Transverse colon (tissue), 3 donors: ENCODE measurements around the gene SEL1L3.

ENCODE experiments used
- POLR2A ChIP-seq: fragments of 450-650 bp; IDR thresholded peaks from one replicate; pipeline ENCODE4 v1.6.1; 2016; ENCODE audit warnings: antibody characterized with exemption, mild to moderate bottlenecking, moderate library complexity
- TF ChIP-seq, protein P1 (sequence below), 5 experiments: fragments of 200-600 bp in 3 of 5; fragments of 450-650 bp in 2 of 5; sonication (generic) in 3 of 5; IDR thresholded peaks; 1 replicate in 2 of 5; 2 replicates in 3 of 5; pipeline ENCODE4 v1.5.1; 2016 to 2017; ENCODE audit warnings: antibody characterized with exemption in 5 of 5, inconsistent platforms in 3 of 5, mild to moderate bottlenecking in 2 of 5, moderate library complexity in 1 of 5

DNA sequence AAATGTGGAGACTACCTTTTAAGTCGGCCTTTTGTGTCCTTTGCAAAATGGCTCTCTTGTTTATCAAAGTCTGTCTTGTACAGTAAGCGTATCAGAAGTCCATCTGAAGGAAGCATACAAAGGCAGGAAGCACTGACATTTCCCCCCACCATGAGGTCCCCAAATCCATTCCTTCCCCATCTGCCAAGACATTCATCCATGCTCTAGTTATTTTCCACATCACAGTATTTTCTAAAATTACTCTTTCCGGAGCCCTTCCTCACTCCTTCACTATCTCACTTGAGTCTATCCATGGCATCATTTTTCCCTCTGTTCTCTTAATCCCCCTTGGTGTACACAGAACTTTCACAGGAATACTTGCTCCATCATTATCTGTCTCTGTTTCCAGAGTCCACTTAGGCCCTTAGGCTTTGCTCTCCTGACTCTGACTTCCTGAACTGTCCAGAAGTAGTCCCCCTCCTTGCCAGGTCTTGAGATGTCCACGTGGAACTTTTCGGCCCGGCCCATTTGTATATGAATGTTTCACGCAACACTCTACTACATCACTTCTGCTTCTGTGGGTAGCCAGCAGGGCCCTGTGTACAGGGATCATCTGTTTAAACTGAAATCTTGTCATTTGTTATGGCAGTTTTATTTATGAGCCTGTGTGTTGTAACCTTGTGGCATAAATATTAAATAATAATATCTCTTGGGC lies 2.1 kb downstream of the SEL1L3 start:
- TF ChIP-seq, protein P1, sequence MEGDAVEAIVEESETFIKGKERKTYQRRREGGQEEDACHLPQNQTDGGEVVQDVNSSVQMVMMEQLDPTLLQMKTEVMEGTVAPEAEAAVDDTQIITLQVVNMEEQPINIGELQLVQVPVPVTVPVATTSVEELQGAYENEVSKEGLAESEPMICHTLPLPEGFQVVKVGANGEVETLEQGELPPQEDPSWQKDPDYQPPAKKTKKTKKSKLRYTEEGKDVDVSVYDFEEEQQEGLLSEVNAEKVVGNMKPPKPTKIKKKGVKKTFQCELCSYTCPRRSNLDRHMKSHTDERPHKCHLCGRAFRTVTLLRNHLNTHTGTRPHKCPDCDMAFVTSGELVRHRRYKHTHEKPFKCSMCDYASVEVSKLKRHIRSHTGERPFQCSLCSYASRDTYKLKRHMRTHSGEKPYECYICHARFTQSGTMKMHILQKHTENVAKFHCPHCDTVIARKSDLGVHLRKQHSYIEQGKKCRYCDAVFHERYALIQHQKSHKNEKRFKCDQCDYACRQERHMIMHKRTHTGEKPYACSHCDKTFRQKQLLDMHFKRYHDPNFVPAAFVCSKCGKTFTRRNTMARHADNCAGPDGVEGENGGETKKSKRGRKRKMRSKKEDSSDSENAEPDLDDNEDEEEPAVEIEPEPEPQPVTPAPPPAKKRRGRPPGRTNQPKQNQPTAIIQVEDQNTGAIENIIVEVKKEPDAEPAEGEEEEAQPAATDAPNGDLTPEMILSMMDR (IDR thresholded peaks at IDR 0.05), result no peak
- no peak for TF ChIP-seq POLR2A
